Measurements from ENCODE around the gene HTR4.

GRCh38 chr5:148507648-148508047 is 146.7 kb downstream of the HTR4 start:
- TF ChIP-seq CTCF (IDR thresholded peaks at IDR 0.05) (no peak), POLR2A (IDR thresholded peaks at IDR 0.05) (no peak)

Measured in body of pancreas (tissue), 4 donors.